Upper lobe of right lung (tissue), 1 donor: ENCODE results near the gene SLC17A4. TPM values are rescaled to one million over a fixed set of nuclear protein-coding genes. Genes with fewer than 3 reads are reported as not detected.
A peak's percentile ranks its signal among the peaks of the same experiment; 100 is the strongest.

Experiments
- ATAC-seq: fragments of 200-7000 bp; cut with Tn5 transposase; one replicate; pipeline ENCODE4 v1.9.1; 2020; ENCODE audit warnings: mild to moderate bottlenecking, moderate library complexity
- DNase-seq: peaks from one replicate; pipeline ENCODE4 v3.0.0-alpha.2; 2020
- H3K27ac ChIP-seq: fragments of 200-600 bp; one replicate; pipeline ENCODE4 v1.8.0; 2022
- H3K27me3 ChIP-seq: fragments of 200-600 bp; one replicate; pipeline ENCODE4 v1.8.0; 2022; ENCODE audit warnings: mild to moderate bottlenecking
- H3K36me3 ChIP-seq: fragments of 200-600 bp; one replicate; pipeline ENCODE4 v1.8.0; 2022
- H3K4me1 ChIP-seq: fragments of 200-600 bp; one replicate; pipeline ENCODE4 v1.8.0; 2022
- H3K4me3 ChIP-seq: fragments of 200-600 bp; one replicate; pipeline ENCODE4 v1.8.0; 2022; ENCODE audit warnings: mild to moderate bottlenecking
- H3K9me3 ChIP-seq: fragments of 200-600 bp; one replicate; pipeline ENCODE4 v1.8.0; 2022
- CTCF ChIP-seq: fragments of 200-600 bp; IDR thresholded peaks from one replicate; pipeline ENCODE4 v1.8.0; 2022; ENCODE audit warnings: antibody characterized with exemption
- intact Hi-C: fragments of 100-400 bp; cut with DNase I; formaldehyde crosslinking; loops from one replicate; pipeline ENCODE4 v1.11.0; 2022
- total RNA-seq: library from RNA; stranded (reverse); fragmentation: NEBNext Ultra II Directional; extraction: Animal tissue kit (Norgen Biotek cat#: 25700); gene quantifications from one replicate; pipeline ENCODE4 v1.2.1, GENCODE V29; 2021
- donor health status: DM: no; HTN: yes; CAD: no; lungs with severe emphysema.

SLC17A4 gene
- total RNA-seq, 1 donor from 2014 or later, result not detected

- no peaks in the 10 kb centered on the region for H3K4me1 ChIP-seq
- H3K27ac ChIP-seq, result no peak overlapping the region
- no peak for TF ChIP-seq CTCF
- no peak overlapping the region for H3K4me3 ChIP-seq
- H3K36me3 ChIP-seq, result no peaks in the 10 kb centered on the region
- no peaks in the 10 kb centered on the region for H3K9me3 ChIP-seq
- intact Hi-C loops, result no loop called here
- no peaks in the 10 kb centered on the region for H3K27me3 ChIP-seq
- DNase-seq (no peak), ATAC-seq (no peak)
Measured at GRCh38 chr6:25768566-25768965, 14.0 kb downstream of the SLC17A4 start.

- DNase-seq (no peak), ATAC-seq (peak; percentile 85)
- no peak for TF ChIP-seq CTCF
- no peak overlapping the region for H3K4me3 ChIP-seq
- H3K36me3 ChIP-seq, result no peaks in the 10 kb centered on the region
- no peaks in the 10 kb centered on the region for H3K4me1 ChIP-seq
- H3K27ac ChIP-seq, result no peak overlapping the region
- H3K27me3 ChIP-seq, result no peaks in the 10 kb centered on the region
- H3K9me3 ChIP-seq, result no peaks in the 10 kb centered on the region
- intact Hi-C loops, result no loop called here
Measured at GRCh38 chr6:25769983-25770382, 15.4 kb downstream of the SLC17A4 start.

- DNase-seq (no peak), ATAC-seq (no peak)
- Histone ChIP-seq H3K4me1 (no peaks in the 10 kb centered on the region), H3K27me3 (no peaks in the 10 kb centered on the region), H3K4me3 (no peak overlapping the region), H3K9me3 (no peaks in the 10 kb centered on the region), H3K27ac (no peak overlapping the region), H3K36me3 (no peaks in the 10 kb centered on the region)
- intact Hi-C loops, result no loop called here
- no peak for TF ChIP-seq CTCF
Measured at GRCh38 chr6:25774120-25774715, 19.7 kb downstream of the SLC17A4 start.

GRCh38 chr6:25777031-25777430 is 22.5 kb downstream of the SLC17A4 start:
- DNase-seq, result no peak
- Histone ChIP-seq H3K9me3 (no peaks in the 10 kb centered on the region), H3K36me3 (no peaks in the 10 kb centered on the region), H3K4me3 (no peak overlapping the region), H3K4me1 (no peaks in the 10 kb centered on the region), H3K27me3 (no peaks in the 10 kb centered on the region), H3K27ac (no peak overlapping the region)
- no peak for TF ChIP-seq CTCF
- ATAC-seq, result no peak
- intact Hi-C loops, result no loop called here

- intact Hi-C loops, result no loop called here
- H3K4me3 ChIP-seq, result no peak overlapping the region
- H3K27ac ChIP-seq, result no peak overlapping the region
- no peak for DNase-seq
- no peak for TF ChIP-seq CTCF
- no peaks in the 10 kb centered on the region for H3K36me3 ChIP-seq
- no peaks in the 10 kb centered on the region for H3K27me3 ChIP-seq
- no peaks in the 10 kb centered on the region for H3K9me3 ChIP-seq
- no peak for ATAC-seq
- no peaks in the 10 kb centered on the region for H3K4me1 ChIP-seq
Measured at GRCh38 chr6:25777856-25778649, 23.5 kb downstream of the SLC17A4 start.
